NOMO-1 treated with DMSO at 0.1 percent for 48 hours (cell line): ENCODE results near the gene C2CD2L.
"Not testable (repeated sequence)": the region's sequence is repeated elsewhere in the genome, so short reads cannot be mapped to it uniquely, and the experiment has no call there.

Experiments
- DNase-seq: peaks from one replicate; lab custom pipeline; 2025; ENCODE audit not compliant: unreplicated experiment; lab: John Stamatoyannopoulos, UW

C2CD2L gene

DNA sequence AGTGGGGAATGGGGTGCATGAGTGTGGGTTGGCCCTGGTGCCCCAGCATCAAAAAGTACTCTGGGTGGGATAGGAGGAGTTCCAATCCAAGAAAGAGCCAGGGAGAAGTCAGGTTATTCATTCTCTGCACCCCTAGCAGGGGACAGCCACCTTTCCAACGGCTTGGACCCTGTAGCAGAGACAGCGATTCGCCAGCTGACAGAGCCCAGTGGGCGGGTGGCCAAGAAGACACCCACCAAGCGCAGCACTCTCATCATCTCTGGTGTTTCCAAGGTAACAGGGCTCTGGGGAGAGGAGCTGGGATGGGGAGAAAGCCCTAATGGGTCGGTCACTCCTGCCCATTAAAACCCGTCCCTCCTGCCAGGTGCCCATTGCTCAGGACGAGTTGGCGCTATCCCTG is 6.6 kb downstream of the C2CD2L start:
- DNase-seq: no peak

DNA sequence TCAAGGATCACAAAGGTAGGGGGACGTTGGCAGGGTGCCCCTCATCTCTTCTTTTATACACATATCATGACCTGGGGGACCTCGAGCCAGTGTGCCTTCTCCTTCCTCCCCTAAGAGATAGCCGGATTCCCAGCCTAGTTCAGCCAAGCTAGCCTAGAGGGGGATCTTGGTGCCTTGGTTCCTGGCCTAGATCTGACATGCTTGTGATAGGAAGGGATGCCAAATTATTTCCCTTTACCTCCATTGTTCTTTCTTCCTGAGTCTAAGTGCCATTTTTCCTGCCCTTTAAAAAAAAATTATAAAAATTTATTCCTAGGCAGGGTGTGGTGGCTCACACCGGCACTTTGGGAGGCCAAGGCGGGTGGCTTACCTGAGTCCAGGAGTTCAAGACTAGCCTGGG is 7.2 kb downstream of the C2CD2L start:
- DNase-seq: no peak

DNA sequence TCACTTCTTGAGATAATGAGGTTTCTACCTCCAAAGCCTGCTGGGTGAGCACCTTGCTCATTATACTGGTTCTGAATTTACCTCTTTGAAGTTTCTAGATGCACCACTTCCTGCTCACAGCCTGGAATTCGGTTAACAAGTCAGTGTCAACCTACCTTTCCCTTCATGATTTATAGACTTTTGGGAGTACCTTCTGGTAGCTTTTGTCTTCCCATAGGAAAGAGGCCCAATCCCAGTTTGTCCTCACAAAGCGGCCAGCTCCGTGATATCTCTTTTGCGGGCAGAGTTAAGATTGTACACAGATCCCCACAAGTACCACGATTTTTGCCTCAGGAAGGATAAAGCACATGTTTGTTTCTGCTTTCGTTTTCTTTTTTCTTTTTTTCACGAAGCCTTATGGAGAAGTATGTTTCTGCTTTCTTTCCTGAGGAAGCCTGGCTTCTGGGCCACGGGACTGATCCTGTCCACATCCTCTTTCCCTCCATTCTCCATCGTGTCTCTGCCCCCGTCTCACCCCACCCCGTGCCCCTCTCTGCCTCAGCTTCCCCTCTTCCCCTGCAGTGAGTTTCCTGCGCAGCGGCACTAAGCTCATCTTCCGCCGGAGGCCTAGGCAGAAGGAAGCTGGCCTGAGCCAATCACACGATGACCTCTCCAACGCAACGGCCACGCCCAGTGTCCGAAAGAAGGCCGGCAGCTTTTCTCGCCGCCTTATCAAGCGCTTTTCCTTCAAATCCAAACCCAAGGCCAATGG is 8.5 kb downstream of the C2CD2L start:
- DNase-seq: peak; percentile 69

DNA sequence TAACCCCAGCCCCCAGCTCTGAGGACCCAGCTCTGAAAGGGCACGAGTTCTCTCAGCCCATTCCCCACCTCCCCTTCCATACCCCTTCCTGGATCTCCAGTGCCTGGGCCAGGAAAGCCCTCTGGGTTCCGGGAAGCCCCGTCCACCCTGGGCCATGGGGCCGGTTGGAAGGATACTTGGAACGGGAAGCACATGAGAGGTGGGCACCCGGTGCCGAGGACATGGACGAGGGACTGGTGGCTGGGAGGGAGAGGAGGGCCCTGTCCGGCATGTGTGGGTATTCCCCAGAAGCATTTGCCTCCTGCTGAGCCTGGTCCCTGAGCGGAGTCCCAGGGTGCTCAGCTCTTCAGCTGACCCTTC is 9.1 kb downstream of the C2CD2L start:
- DNase-seq: no peak

DNA sequence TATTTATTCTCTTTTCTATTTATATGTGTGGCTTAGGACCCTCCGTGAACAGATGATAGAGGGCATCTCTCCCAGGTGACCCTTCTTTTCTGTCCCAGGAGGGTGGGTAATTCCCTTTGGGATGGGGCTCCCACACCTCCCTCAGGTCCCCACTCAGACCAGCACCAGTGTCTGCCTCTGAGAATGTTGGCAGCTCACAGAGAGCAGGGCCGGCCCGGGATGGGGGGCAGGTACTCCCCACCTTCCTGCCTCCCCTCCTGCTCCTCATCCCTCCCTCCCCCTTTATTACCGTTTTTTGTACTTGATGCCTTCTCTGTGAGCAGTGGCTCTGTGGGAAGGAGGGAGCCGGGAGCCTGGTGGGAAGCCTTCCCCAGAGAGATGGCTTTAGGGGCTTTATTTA is 9.5 kb downstream of the C2CD2L start:
- no peak for DNase-seq

DNA sequence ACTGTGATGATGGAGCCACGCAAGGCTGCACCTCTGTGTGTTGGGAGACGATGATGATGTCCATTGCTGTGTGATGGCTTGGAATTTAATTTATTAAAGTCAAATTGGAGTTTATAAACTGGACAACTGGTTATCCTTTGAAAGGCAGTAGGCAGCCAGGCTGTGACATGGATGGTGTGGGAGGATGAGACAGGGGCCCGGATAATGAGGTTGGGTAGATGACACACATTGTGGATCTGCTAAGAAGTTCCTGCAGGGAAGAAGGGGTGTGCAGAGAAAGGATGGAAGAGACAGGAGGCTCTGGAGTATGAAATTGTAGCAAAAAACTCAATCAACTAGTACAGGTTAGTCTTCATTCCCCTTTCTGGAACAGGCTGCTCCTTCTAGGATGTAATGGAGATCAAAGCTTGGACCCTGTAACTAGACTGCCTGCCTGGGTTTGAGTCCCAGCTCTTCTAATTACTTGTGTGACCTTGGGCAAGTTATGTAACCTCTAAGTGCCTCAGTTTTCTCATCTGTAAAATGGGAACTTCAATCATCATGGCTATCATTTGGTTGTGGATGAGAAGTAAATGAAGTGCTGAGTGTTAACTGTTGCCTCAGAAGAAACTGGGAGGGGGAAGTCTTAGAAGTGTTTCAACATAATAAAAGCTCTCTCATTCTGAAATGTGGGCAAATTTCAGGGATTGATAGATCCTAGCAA is 10.0 kb downstream of the C2CD2L start:
- no peak for DNase-seq

DNA sequence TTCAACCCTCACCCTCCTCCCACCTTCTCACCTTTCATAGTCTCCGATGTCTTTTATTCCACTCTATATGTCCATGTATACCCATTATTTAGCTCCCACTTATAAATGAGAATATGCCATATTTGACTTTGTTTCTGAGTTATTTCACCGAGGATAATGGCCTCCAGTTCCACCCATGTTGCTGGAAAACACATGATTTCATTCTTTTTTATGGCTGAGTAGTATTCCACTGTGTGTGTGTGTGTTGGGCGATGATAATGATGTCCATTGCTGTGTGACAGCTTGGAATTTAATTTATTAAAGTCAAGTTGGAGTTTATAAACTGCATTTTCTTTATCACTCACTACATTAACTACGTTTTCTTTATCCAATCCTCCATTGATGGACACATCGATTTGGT is 11.1 kb downstream of the C2CD2L start:
- no peak for DNase-seq

DNA sequence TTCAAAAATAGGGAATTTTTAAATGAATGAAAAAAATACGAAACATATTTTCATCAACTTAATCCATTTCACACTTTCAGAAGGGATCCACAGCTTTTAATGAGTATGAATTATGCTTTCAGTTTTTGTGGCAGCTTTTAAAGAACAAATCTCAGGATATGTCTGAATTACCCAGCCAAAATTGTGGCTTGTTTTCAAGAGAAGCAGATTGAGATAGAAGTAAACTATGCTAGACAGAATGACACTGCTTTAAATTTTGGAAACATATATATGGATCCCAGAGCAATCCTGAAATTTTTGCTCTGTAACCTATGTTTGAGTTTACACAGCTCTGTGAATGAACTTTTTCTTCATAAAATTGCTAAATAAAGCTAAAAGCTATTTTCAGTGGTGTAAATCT is 11.8 kb downstream of the C2CD2L start:
- DNase-seq: no peak

DNA sequence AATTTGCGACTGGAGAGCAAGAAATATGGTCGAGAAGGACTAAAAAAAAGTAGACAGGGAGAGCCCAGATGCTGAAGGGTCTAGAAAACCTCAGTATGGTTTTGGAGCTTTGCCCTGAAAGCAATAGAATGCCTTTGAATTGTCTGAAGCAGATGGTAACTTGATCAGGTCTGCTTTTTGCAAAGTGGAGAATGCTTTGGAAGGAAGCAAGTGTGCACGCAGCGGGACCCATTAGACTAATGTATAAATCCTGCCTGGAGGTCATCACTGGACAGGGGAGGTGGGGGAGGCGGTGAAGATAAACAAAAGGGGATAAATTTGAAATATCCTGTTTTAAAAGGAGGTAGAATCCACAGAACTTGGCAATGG is 13.5 kb downstream of the C2CD2L start:
- DNase-seq: no peak

DNA sequence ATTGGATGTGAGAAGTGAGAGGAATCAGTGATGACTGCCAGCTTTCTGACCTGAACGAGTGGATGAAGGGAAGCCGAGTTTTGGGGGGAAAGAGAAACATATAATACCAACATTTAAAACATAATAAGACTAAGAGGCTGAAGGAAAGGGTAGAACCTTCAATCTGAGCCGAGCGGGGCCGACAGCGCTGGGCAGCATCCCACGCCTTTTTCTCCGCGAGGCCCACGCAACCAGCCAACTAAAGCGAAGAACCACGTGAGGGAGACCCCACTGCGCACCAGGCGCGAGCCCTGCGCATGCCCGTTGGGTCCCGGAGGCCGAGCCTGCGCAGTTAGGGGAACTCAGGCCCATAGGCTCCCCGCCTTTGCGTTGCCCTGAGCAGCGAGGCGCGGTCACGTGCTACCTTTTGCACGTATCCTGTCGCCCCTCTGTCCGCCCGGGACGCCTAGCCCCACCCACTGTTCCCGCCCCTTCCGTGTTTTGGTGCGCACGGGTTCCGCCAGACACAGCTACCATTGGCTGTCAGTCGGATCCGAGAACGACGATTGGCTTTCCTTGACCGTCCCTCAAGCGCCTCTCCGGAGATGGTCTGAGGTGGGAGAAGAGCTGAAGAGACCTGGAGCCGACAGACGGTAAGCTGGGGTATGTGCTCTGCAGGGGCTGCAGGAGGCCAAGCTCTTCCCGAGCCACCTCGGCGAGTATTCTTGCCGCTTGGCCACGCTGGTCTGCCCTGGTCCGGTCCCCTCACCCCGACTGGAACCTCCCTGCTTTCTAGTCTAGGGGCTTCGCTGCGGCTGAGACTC is 14.1 kb downstream of the C2CD2L start, which contains the start of gene HINFP:
HINFP (plus strand) TSS at position 573 of the 803 bp plus-strand sequence. CDS start 5,365 bp downstream, outside the sequence.
- peak; percentile 99 for DNase-seq

DNA sequence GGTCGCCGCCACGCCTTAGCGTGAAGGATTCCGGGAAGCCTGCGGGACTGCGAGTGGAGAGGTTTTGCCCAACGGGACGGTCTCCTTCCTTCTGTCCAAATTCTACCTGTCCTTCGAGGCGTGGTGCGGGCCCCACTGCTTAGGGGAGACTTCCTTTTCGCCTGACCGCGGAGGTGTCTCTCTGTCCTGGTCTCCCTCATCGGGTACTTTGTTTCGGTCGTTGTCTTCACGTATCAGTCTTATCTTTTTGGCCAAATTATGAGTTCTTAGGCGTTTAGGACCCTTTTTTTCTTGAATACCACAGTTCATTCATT is 14.6 kb downstream of the C2CD2L start:
- no peak for DNase-seq

DNA sequence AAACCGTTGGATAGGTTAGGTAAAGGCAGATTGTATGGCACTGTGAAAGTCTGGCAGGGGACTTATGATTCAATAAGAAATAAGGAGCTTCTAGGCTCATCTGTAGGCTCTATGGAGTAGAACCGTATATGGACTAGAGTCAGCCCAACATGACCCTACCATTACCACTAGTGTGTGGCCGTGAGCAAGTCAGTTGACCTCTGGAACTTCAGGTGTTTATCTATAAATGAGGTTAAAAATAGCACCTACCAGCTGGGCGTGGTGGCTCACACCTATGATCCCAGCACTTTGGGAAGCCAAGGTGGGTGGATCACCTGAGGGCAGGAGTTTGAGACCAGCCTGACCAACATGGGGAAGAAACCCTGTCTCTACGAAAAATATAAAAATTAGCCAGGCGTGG is 18.7 kb downstream of the C2CD2L start:
- no peak for DNase-seq

DNA sequence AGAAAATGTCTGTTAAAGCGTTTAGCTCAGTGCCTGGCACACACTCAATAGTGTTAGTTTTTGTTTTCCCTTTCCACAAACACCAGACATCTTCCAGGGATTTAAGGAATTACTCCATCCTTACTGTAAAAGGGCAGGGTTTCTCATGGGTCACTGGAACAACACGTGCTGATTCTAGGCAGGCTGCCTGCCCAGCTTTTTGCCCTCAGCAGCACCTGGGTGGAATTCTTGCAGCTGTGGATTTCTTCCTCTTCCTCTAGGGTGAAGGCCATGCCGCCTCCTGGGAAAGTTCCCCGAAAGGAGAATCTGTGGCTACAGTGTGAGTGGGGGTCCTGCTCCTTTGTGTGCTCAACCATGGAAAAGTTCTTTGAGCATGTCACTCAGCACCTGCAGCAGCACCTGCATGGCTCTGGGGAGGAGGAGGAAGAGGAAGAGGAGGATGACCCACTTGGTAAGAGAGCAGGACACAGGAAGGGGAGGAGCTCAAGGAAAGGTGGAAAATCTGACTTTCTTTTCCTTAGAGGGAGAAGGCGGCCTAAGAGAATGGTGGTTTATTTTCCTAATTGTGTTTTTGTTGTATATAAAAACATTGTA is 19.6 kb downstream of the C2CD2L start:
- no peak for DNase-seq

DNA sequence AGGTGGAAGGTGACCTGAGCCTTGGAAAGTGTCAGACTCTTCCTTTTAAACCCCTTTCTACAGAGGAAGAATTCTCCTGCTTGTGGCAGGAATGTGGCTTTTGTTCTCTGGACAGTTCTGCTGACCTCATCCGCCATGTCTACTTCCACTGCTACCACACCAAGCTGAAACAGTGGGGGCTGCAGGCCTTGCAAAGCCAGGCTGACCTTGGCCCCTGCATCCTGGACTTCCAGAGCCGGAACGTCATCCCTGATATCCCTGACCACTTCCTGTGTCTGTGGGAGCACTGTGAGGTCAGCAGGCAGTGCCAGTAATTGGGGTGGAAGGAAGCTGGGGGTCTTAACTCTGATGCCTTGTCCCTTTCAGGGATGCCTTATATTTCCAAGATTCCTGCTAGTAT is 23.5 kb downstream of the C2CD2L start:
- no peak for DNase-seq

DNA sequence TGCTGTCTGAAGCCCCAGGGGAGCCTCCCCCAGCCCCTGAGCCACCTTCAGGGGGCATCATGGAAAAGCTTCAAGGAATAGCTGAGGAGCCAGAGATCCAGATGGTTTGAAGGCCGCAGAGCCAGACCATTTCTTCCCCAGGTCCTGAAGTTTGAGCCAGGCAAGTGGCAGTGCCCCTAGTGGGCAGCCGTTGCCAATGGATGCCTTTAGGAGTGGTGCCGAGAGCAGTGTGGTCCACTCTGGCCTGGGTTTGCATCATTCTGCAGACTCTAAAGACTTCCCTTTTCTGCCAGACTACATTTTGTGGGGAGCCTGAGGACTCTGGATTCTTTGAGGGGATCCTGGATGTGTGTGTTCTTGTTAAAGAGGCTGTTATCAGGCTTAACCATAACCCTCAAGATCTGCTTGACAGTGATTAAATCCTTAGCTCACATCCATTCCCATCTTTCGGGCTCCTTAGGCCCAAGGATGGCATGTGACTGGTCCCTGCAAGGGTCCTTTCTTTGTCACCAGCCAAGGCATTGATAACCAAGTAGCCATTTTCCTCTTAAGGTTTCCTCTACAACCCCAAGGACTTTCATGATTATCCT is 27.3 kb downstream of the C2CD2L start:
- peak; percentile 18 for DNase-seq

DNA sequence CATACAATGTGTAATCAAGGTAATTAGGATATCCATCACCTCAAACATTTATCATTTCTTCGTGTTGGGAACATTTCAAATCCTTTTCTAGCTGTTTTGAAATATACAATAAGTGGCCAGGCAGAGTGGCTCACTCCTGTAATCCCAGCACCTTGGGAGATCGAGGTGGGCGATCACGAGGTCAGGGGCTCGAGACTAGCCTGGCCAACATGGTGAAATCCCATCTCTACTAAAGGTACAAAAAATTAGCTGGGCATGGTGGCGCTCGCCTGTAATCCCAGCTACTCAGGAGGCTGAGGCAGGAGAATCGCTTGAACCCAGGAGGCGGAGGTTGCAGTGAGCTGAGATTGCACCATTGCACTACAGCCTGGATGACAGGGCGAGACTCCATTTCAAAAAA is 32.1 kb downstream of the C2CD2L start:
- DNase-seq: not testable (repeated sequence)

DNA sequence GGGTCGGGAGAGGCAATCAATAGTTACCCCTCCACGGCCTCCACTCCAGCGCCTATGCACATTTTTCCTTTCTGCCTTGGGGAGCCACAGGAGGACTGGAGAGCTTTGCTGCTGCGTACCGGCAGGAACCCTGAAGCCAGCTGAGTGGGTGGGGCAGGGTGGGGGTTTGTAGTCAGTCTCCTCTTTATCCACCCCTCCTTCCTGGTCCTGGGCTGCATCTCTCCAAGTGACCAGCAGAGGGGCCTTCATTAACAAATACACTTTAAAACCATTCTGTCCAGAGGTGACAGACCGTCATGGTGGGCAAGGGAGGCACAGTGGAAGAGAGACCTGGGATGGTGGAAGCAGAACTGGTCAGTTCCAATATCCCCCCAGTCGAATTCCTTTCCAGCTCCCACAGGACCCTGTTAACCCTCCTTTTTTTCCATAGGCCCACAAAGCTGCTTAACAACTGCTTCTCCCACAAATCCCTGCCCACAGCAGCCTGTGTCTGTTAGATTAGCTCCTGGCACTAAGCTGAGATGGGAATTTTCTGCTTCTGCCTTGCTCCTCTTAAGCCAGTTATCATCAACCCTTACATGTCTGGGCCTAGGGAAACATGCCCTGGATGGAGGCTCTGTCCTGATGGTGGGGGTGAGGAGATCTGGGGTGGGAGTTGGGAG is 37.8 kb downstream of the C2CD2L start:
- DNase-seq: peak; percentile 56

DNA sequence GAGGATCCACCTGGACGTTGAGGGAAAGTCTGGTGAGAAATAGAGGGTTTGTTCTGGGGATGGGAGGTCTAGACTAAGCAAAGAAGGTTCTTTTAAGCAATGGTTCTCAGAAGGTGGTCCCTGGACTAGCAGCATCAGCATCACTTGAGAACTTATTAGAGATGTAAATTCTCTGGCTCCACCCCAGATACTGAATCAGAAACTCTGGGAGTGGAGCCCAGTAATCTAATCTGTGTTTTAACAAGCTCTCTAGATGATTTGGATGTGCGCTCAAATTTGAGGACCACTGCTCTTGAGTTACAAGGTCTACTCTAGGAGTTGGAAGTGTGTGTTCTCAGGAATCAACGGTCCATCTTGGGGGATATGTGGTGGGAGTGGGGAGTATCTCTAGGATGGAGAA is 38.4 kb downstream of the C2CD2L start:
- no peak for DNase-seq

DNA sequence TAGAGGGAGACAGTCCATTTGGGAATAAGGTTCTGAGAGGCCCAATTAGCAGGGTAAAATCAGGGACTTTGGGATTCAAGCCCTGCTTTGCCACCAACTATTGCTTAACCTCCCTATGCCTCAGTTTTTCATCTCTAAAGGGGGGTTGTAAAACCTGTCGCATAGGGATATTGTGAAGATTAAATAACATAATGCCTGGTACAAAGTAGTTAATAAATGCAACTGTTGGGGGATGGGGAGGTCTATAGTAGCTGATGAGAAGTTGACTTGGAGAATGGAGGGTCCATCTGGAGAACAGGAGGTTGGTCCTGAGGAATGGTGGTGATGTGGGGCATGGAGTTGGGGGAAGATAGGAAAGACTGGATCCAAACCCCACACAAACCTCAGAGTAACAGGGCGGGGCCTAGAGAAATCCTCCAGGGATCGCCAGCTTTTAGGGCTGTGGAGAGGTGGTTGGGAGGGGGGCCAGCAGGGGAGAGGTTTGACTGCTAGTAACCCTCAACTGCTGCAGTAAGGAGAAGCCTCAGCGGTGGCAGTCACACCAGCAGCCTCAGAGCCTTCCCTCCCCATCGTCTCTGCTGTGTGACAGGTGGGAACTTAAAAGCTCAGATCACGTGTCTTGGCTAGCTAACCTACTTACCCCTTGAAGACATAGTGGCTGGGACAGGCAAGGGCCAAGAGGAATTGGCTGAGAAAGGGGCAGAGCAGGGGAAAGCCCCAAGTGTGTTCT is 40.6 kb downstream of the C2CD2L start:
- no peak for DNase-seq

DNA sequence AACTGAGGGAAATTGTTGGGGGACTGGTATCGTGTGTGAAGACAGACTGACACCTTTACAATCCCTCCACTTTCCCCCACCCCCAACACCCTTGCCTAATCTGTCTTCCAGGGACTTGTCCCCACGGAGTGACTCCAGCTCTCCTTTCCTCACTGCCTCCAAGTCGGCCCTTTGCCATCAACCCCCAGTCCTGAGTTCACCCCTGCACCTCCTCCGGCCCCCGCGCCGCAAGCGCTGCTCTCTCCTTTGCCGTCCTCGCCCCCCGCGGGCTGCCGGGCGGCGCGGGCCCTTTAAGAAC is 41.5 kb downstream of the C2CD2L start:
- DNase-seq: no peak
